Upper lobe of left lung (tissue), 6 donors: Measurements from ENCODE around the gene ZSCAN10. TPM values are rescaled to one million over a fixed set of nuclear protein-coding genes. Genes with fewer than 3 reads are reported as not detected.

Source experiments
- ATAC-seq, 2 donors: fragments of 200-7000 bp; cut with Tn5 transposase; one replicate each; pipeline ENCODE4 v1.9.1; 2022; ENCODE audit warnings: mild to moderate bottlenecking in 2 of 2, moderate library complexity in 2 of 2; ENCODE audit not compliant: low FRiP score in 2 of 2
- DNase-seq, 2 donors: peaks; one replicate each; pipeline ENCODE4 v3.0.0-alpha.2; 2019 to 2020
- H3K27ac ChIP-seq, 4 donors: fragments of 200-600 bp; sonication (generic); one replicate each; pipeline ENCODE4 v1.5.1; 2016 to 2019
- H3K27me3 ChIP-seq, 4 donors: fragments of 200-600 bp; sonication (generic); one replicate each; pipeline ENCODE4 v1.5.1; 2017 to 2019
- H3K36me3 ChIP-seq, 4 donors: fragments of 200-600 bp; sonication (generic); one replicate each; pipeline ENCODE4 v1.5.1; 2016 to 2019
- H3K4me1 ChIP-seq, 4 donors: fragments of 200-600 bp; sonication (generic); one replicate each; pipeline ENCODE4 v1.5.1; 2018 to 2019
- H3K4me3 ChIP-seq, 4 donors: fragments of 200-600 bp; sonication (generic); one replicate each; pipeline ENCODE4 v1.5.1; 2017 to 2019; ENCODE audit warnings: mild to moderate bottlenecking in 2 of 4, moderate library complexity in 1 of 4
- H3K9me3 ChIP-seq, 4 donors: fragments of 200-600 bp; sonication (generic); one replicate each; pipeline ENCODE4 v1.5.1; 2018 to 2019
- CTCF ChIP-seq, 6 experiments: fragments of 450-650 bp in 4 of 6; fragments of 200-600 bp in 2 of 6; sonication (generic) in 2 of 6; IDR thresholded peaks; one replicate each; pipeline ENCODE4 v1.5.1; 2016 to 2019; ENCODE audit warnings: antibody characterized with exemption in 6 of 6
- EP300 ChIP-seq, 4 donors: sonication (generic); formaldehyde crosslinking; IDR thresholded peaks; one replicate each; pipeline ENCODE4 v1.5.1; 2017; ENCODE audit warnings: antibody characterized with exemption in 4 of 4, control low read depth in 2 of 4
- POLR2A ChIP-seq, 4 donors: fragments of 450-650 bp; IDR thresholded peaks; one replicate each; pipeline ENCODE4 v1.5.1; 2016 to 2017; ENCODE audit warnings: antibody characterized with exemption in 4 of 4, mild to moderate bottlenecking in 2 of 4
- POLR2AphosphoS5 ChIP-seq, 2 donors: sonication (generic); formaldehyde crosslinking; IDR thresholded peaks; one replicate each; pipeline ENCODE4 v1.5.1; 2017; ENCODE audit warnings: antibody characterized with exemption in 2 of 2
- WGBS, 2 donors: methylation state at CpG; one replicate each; pipeline ENCODE4 v1.1.5; 2017 to 2018; 5-methylcytosine and 5-hydroxymethylcytosine counted together
- total RNA-seq, 6 donors: library from RNA; depleted of rRNA in 4 of 6; stranded (reverse); fragments of >200 nt in 4 of 6; gene quantifications; one replicate each; pipeline versions ENCODE4 v1.1.0 to v1.2.1, GENCODE V29; 2016 to 2021
- donor health status: DM: no; HTN: no; CAD: no; lungs with moderate emphysema.
- donor health status: DM: no; HTN: yes; CAD: no; lungs with severe emphysema.

Gene ZSCAN10
- total RNA-seq, 6 donors from 2014 or later: 0.17 to 1.0 (median 0.28) TPM; not detected in 2

DNA sequence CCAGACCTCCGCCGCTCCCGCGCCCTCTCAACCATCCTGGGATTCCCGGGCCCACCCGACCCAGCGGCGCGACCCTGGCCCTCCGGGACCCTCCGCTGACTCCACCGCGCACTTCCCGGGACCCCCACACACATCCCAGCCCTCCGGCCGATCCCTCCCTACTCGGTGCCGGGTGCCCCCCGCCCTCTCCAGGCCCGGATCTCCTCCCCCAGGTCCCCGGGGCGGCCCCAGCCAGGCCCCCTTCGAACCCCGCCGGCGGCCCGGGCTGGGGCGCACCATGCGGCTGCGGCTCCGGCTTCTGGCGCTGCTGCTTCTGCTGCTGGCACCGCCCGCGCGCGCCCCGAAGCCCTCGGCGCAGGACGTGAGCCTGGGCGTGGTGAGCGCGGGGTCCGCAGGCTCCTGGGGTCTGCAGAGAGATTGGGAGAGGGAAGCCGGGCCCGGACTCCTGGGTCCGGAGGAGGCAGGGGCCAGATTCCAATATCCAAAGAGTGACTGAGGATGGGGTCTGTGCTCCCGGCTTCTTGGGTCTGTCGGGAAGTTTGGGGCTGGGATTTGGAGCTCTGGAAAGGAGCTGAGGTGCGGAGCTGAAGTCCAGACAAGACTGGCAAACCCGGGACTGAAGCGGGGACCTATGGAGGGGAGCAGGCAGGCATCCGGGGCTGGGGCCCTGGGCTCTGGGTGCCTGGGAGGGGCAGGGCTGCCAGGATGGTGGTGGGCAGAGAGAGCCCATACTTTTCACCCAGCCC is 52.3 kb downstream of the ZSCAN10 start:
- H3K27ac ChIP-seq: peak overlapping the region; percentile 32 to 85 (median 70)
- H3K36me3 ChIP-seq: no peaks in the 10 kb centered on the region
- peak overlapping the region in 3 of 4 donors; percentile 38 to 54 (median 50) for H3K4me3 ChIP-seq
- ATAC-seq (peak in 1 of 2 donors; percentile 16), DNase-seq (peak in 1 of 2 donors; percentile 88)
- 3 to 4% methylated on average over 12 to 20 of the region's 54 CpGs for WGBS, 2 donors
- H3K9me3 ChIP-seq: no peaks in the 10 kb centered on the region
- H3K27me3 ChIP-seq: peaks cover 0 to 36% (median 26%) of the 10 kb centered on the region in 4 donors
- no peak for TF ChIP-seq POLR2A (IDR thresholded peaks at IDR 0.05)
- TF ChIP-seq CTCF (IDR thresholded peaks at IDR 0.05): no peak
- no peak for TF ChIP-seq EP300 (IDR thresholded peaks at IDR 0.05)
- TF ChIP-seq POLR2AphosphoS5 (IDR thresholded peaks at IDR 0.05): no peak
- H3K4me1 ChIP-seq: peaks cover 21 to 34% (median 25%) of the 10 kb centered on the region in 4 donors

DNA sequence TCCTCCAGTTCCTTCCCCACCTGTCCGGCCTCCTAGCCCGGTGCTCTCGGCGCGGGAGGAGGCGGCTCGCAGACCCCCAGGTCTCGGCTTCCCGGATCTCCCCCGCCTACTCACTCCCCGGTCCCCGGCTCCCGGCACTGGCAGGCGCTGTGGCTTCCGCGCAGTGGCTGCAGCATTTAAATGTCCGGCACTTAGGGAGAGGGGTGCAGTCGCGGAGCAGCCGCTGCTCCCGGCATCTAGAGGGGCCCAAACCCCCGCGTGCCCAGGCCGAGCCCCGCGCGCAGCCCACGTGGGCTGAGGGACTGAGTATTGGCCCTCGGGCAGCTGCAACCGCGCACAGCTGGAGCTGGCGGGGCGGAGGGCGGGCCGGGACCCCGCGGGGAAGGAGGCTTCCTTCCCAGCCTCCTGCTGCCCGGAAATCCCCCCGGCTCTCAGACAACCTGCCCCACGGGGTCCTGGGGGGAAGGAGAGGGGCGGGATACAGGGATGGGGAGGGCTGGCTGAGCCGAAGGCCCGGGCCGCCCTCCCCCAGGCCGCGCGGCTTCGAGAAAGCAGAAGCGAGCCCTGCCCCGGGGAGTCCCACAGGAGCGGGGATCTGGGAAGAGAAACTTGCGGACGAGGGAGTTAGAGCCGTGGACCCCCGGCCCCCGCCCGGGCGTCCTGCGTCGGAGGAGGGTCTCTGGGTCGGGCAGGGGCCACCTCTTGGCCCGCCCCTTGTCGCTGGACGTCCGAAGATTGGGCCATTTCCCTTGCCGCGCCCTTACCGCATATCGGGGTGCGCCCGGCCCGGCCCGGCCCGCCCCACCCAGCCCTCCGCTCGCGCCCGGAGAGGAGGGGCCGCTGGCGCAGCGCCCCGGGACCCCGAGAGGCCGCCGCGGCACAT is 53.1 kb downstream of the ZSCAN10 start, which contains the start of gene MMP25:
Gene MMP25, plus strand, starts transcription at position 804 of the 883 bp plus-strand sequence. CDS start 357 bp downstream, outside the sequence.
- 2% methylated on average over 22 to 30 of the region's 86 CpGs for WGBS, 2 donors
- TF ChIP-seq POLR2AphosphoS5 (IDR thresholded peaks at IDR 0.05) (no peak), EP300 (IDR thresholded peaks at IDR 0.05) (no peak), POLR2A (IDR thresholded peaks at IDR 0.05) (no peak), CTCF (IDR thresholded peaks at IDR 0.05) (no peak)
- Histone ChIP-seq H3K27me3 (peaks cover 0 to 36% (median 26%) of the 10 kb centered on the region in 4 donors), H3K4me1 (peaks cover 21 to 34% (median 25%) of the 10 kb centered on the region in 4 donors), H3K4me3 (peak within 1 kb of the TSS; percentile 27 to 54 (median 44)), H3K27ac (peak within 1 kb of the TSS; percentile 32 to 85 (median 70)), H3K36me3 (no peaks in the 10 kb centered on the region), H3K9me3 (no peaks in the 10 kb centered on the region)
- peak; percentile 21 to 75 for ATAC-seq
- peak; percentile 54 to 89 for DNase-seq

- Histone ChIP-seq H3K36me3 (no peaks in the 10 kb centered on the region), H3K27ac (no peak overlapping the region), H3K4me1 (peaks cover 21 to 34% (median 25%) of the 10 kb centered on the region in 4 donors), H3K27me3 (peaks cover 0 to 36% (median 26%) of the 10 kb centered on the region in 4 donors), H3K9me3 (no peaks in the 10 kb centered on the region), H3K4me3 (peak overlapping the region in 2 of 4 donors; percentile 50 to 54)
- TF ChIP-seq EP300 (IDR thresholded peaks at IDR 0.05): no peak
- TF ChIP-seq POLR2AphosphoS5 (IDR thresholded peaks at IDR 0.05): no peak
- no peak for TF ChIP-seq CTCF (IDR thresholded peaks at IDR 0.05)
- TF ChIP-seq POLR2A (IDR thresholded peaks at IDR 0.05): no peak
- no peak for DNase-seq
- 83 to 88% methylated on average over 6 of the region's 6 CpGs for WGBS, 2 donors
- no peak for ATAC-seq
Measured at GRCh38 chr16:3044708-3045107, 54.4 kb downstream of the ZSCAN10 start.

DNA sequence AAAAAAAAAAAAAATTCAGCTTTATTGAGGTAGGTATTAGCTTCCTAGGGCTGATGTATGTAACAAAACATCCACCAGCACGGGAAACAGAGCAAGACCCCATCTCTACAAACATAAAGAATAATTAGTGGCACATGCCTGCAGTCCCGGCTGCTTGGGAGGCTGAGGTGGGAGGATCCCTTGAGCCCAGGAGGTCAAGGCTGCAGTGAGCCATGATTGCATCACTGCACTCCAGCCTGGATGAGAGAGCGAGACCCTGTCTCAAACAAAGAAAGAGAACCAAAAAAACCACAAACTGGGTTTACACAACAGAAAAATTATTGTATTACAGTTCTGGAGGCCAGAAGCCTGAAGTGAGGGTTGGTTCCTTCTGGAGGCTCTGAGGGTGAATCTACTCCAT is 56.7 kb downstream of the ZSCAN10 start:
- ATAC-seq (no peak), DNase-seq (no peak)
- no peak overlapping the region for H3K4me3 ChIP-seq
- WGBS, 2 donors: 71 to 80% methylated on average over 3 of the region's 3 CpGs
- TF ChIP-seq EP300 (IDR thresholded peaks at IDR 0.05) (no peak), CTCF (IDR thresholded peaks at IDR 0.05) (no peak), POLR2A (IDR thresholded peaks at IDR 0.05) (no peak), POLR2AphosphoS5 (IDR thresholded peaks at IDR 0.05) (no peak)
- peaks cover 0 to 34% (median 24%) of the 10 kb centered on the region in 4 donors for H3K27me3 ChIP-seq
- no peaks in the 10 kb centered on the region for H3K36me3 ChIP-seq
- no peaks in the 10 kb centered on the region for H3K9me3 ChIP-seq
- H3K4me1 ChIP-seq: peaks cover 21 to 34% (median 26%) of the 10 kb centered on the region in 4 donors
- H3K27ac ChIP-seq: no peak overlapping the region
